Measurements from ENCODE around the gene POLR2B. TPM values are rescaled to one million over a fixed set of nuclear protein-coding genes. Genes with fewer than 3 reads are reported as not detected.

The POLR2B gene
- total RNA-seq, 1 donor from 2014 or later, result 103 TPM

- Mint-ChIP-seq H3K27me3 (ENCODE audit: low read depth) (no peaks in the 10 kb centered on the region), H3K4me3 (no peak overlapping the region), H3K9me3 (no peaks in the 10 kb centered on the region), H3K36me3 (peaks cover 32% of the 10 kb centered on the region), H3K27ac (no peak overlapping the region), H3K4me1 (peaks cover 2% of the 10 kb centered on the region)
- TF ChIP-seq, protein P1, sequence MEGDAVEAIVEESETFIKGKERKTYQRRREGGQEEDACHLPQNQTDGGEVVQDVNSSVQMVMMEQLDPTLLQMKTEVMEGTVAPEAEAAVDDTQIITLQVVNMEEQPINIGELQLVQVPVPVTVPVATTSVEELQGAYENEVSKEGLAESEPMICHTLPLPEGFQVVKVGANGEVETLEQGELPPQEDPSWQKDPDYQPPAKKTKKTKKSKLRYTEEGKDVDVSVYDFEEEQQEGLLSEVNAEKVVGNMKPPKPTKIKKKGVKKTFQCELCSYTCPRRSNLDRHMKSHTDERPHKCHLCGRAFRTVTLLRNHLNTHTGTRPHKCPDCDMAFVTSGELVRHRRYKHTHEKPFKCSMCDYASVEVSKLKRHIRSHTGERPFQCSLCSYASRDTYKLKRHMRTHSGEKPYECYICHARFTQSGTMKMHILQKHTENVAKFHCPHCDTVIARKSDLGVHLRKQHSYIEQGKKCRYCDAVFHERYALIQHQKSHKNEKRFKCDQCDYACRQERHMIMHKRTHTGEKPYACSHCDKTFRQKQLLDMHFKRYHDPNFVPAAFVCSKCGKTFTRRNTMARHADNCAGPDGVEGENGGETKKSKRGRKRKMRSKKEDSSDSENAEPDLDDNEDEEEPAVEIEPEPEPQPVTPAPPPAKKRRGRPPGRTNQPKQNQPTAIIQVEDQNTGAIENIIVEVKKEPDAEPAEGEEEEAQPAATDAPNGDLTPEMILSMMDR (IDR thresholded peaks at IDR 0.05; ENCODE audit: unreplicated experiment), result no peak
- no peak for DNase-seq (ENCODE audit: low spot score in 2 of 2, unreplicated experiment in 2 of 2)
Observed at GRCh38 chr4:56986952-56987351, 8.3 kb downstream of the POLR2B start.

- Mint-ChIP-seq H3K27me3 (ENCODE audit: low read depth) (no peaks in the 10 kb centered on the region), H3K4me1 (peaks cover under 1% of the 10 kb centered on the region), H3K4me3 (no peak overlapping the region), H3K9me3 (no peaks in the 10 kb centered on the region), H3K27ac (no peak overlapping the region), H3K36me3 (peaks cover 45% of the 10 kb centered on the region)
- no peak for DNase-seq (ENCODE audit: low spot score in 2 of 2, unreplicated experiment in 2 of 2)
- TF ChIP-seq, protein P1 (IDR thresholded peaks at IDR 0.05; ENCODE audit: unreplicated experiment), result no peak
Observed at GRCh38 chr4:56990109-56990905, 11.6 kb downstream of the POLR2B start.

DNA sequence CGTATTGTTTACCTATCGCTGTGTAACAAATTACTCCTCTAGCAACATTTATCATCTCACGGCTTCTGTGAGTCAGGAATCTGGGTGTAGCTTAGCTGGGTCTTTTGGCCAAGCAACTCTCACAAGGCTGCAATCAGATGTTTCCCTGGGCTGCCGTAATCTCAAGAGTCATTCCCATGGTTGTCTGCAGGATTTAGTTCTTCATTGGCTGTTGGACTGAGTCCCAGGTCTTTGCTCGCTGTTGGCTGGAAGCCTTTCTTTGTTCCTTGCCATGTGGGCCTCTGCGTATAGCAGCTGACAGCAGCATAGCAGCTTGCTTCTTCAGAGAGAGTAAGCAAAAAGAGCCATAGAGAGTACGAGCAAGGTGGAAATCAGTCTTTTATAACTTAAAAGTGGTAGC is 16.8 kb downstream of the POLR2B start:
- Mint-ChIP-seq H3K27me3 (ENCODE audit: low read depth) (no peaks in the 10 kb centered on the region), H3K9me3 (no peaks in the 10 kb centered on the region), H3K27ac (peak overlapping the region; percentile 77), H3K4me3 (no peak overlapping the region), H3K36me3 (peaks cover 58% of the 10 kb centered on the region), H3K4me1 (peaks cover 6% of the 10 kb centered on the region)
- TF ChIP-seq, protein P1 (IDR thresholded peaks at IDR 0.05; ENCODE audit: unreplicated experiment), result no peak
- DNase-seq (ENCODE audit: low spot score in 2 of 2, unreplicated experiment in 2 of 2), result peak in 1 of 2 experiments; percentile 40

- TF ChIP-seq, protein P1 (IDR thresholded peaks at IDR 0.05; ENCODE audit: unreplicated experiment), result no peak
- Mint-ChIP-seq H3K27ac (no peak overlapping the region), H3K9me3 (no peaks in the 10 kb centered on the region), H3K4me1 (peaks cover 6% of the 10 kb centered on the region), H3K4me3 (no peak overlapping the region), H3K36me3 (peaks cover 48% of the 10 kb centered on the region), H3K27me3 (ENCODE audit: low read depth) (no peaks in the 10 kb centered on the region)
- no peak for DNase-seq (ENCODE audit: low spot score in 2 of 2, unreplicated experiment in 2 of 2)
Observed at GRCh38 chr4:56999751-57000150, 21.1 kb downstream of the POLR2B start.

DNA sequence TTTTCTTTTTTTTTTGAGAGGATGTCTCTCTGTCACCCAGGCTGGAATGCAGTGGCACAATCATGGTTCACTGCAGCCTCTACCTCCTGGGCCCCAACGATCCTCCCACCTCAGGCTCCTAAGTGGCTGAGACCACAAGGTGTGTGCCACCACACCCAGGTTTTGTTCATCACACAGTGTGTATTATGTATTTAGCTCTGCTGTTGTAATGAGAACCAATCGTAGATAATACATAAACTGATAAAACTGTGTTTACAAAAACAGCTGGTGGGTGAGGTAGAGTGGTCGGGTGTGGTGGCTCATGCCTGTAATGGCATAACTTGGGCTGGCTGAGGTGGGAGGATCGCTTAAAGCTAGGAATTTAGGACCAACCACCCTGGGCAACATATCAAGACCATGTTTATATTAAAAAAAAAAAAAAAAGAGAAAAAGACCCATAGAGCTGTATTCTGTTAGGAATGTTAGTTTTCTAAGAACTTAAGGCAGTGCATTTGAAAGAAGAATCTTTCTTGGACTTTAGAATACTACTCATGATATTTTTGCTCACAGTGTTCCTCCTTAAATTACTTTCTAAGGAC is 34.9 kb downstream of the POLR2B start:
- H3K4me1 Mint-ChIP-seq, result no peaks in the 10 kb centered on the region
- H3K36me3 Mint-ChIP-seq, result peaks cover 45% of the 10 kb centered on the region
- H3K4me3 Mint-ChIP-seq, result no peak overlapping the region
- no peaks in the 10 kb centered on the region for H3K27me3 Mint-ChIP-seq (ENCODE audit: low read depth)
- TF ChIP-seq, protein P1 (IDR thresholded peaks at IDR 0.05; ENCODE audit: unreplicated experiment), result no peak
- no peak overlapping the region for H3K27ac Mint-ChIP-seq
- no peaks in the 10 kb centered on the region for H3K9me3 Mint-ChIP-seq
- DNase-seq (ENCODE audit: low spot score in 2 of 2, unreplicated experiment in 2 of 2), result no peak
